Stomach (tissue), 4 donors: ENCODE measurements around the gene CDKN2B-AS1.

Source experiments
- EP300 ChIP-seq: sonication (generic); formaldehyde crosslinking; IDR thresholded peaks from one replicate; pipeline ENCODE4 v1.6.1; 2017; ENCODE audit warnings: antibody characterized with exemption
- TF ChIP-seq, protein P1 (sequence below), 7 experiments: fragments of 450-650 bp in 4 of 7; fragments of 200-600 bp in 3 of 7; sonication (generic) in 3 of 7; IDR thresholded peaks; one replicate each; pipeline ENCODE4 v1.5.1; 2016 to 2019; ENCODE audit warnings: antibody characterized with exemption in 7 of 7, control low read depth in 2 of 7, mild to moderate bottlenecking in 1 of 7

DNA sequence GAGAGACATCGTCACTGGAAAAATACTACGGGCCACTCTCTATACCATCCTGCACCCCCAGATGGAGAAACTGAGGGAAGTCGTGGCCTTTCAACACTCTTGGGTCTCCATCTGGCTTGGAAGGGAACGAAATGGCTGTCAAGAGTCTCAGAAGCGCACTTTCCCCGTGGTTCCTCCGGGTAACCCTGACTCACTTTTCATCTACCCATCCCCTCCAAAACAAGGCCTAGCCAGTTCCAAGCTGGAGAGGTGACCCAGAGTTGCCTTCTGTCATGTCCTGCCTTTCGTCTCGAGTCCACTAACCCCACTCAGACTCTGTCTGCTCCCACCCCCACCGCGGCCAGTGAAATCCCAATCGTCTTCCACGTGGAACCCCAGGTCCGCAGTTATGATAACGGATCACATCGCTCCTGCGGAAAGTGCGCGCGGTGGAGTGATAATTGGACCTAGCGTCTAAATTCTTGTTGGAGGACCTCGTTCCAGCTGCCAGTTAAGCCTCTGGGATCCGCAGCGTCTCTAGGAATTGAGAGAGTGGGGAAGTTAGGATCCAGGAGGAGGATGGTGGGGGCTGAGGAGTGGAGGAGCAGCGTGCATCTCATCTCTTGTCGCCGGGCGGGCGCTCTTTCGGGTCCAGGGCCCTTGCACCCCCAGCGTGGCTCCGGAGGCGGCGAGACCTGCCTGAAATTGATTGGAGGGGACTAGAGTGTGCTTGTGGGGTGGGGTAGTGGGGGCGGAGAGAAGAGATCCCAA, 5.0 kb upstream of the CDKN2B-AS1 start:
- TF ChIP-seq, protein P1, sequence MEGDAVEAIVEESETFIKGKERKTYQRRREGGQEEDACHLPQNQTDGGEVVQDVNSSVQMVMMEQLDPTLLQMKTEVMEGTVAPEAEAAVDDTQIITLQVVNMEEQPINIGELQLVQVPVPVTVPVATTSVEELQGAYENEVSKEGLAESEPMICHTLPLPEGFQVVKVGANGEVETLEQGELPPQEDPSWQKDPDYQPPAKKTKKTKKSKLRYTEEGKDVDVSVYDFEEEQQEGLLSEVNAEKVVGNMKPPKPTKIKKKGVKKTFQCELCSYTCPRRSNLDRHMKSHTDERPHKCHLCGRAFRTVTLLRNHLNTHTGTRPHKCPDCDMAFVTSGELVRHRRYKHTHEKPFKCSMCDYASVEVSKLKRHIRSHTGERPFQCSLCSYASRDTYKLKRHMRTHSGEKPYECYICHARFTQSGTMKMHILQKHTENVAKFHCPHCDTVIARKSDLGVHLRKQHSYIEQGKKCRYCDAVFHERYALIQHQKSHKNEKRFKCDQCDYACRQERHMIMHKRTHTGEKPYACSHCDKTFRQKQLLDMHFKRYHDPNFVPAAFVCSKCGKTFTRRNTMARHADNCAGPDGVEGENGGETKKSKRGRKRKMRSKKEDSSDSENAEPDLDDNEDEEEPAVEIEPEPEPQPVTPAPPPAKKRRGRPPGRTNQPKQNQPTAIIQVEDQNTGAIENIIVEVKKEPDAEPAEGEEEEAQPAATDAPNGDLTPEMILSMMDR (IDR thresholded peaks at IDR 0.05): no peak
- no peak for TF ChIP-seq EP300
